Common myeloid progenitor, CD34-positive (primary cell): ENCODE results near the gene PHLPP1.
"Not testable (repeated sequence)": the region's sequence is repeated elsewhere in the genome, so short reads cannot be mapped to it uniquely, and the experiment has no call there.

Experiments
- CTCF ChIA-PET: fragments of 350-600 bp; sonication (Branson Sonifier 250); formaldehyde crosslinking; loops from one replicate; lab custom pipeline; 2021; ENCODE audit warnings: antibody characterized with exemption; lab: Charles Lee
- POLR2A ChIA-PET: fragments of 350-600 bp; sonication (Branson Sonifier 250); formaldehyde crosslinking; loops from one replicate; lab custom pipeline; 2021; ENCODE audit warnings: antibody characterized with exemption; lab: Charles Lee
- DNase-seq, 3 donors: peaks; one replicate each; pipeline versions ENCODE4 v3.0.0 to v3.0.0-alpha.2; 2013
- H3K27ac ChIP-seq, 2 experiments: 1 replicate in 1 of 2; 2 replicates in 1 of 2; pipeline ENCODE4 v1.7.0; 2013; ENCODE audit warnings: inconsistent platforms in 2 of 2, low read length in 2 of 2, mild to moderate bottlenecking in 2 of 2, low read depth in 1 of 2, moderate library complexity in 1 of 2; ENCODE audit not compliant: severe bottlenecking in 2 of 2, insufficient read depth in 1 of 2, poor library complexity in 1 of 2
- H3K27me3 ChIP-seq, 5 experiments: replicated peaks in 2 of 5; 1 replicate in 3 of 5; 2 replicates in 2 of 5; pipeline versions ENCODE4 v1.6.1 to v1.7.0; 2013; ENCODE audit warnings: low read length in 4 of 5, mild to moderate bottlenecking in 2 of 5, moderate library complexity in 2 of 5, inconsistent platforms in 1 of 5; ENCODE audit not compliant: insufficient read depth in 5 of 5, control insufficient read depth in 4 of 5
- H3K36me3 ChIP-seq, 4 experiments: 1 replicate in 2 of 4; 2 replicates in 2 of 4; pipeline versions ENCODE4 v1.6.1 to v1.7.0; 2013; ENCODE audit warnings: low read length in 3 of 4, control low read depth in 1 of 4, mild to moderate bottlenecking in 1 of 4; ENCODE audit not compliant: control insufficient read depth in 4 of 4, insufficient read depth in 4 of 4
- H3K4me1 ChIP-seq, 4 experiments: 1 replicate in 3 of 4; 2 replicates in 1 of 4; pipeline versions ENCODE4 v1.6.1 to v1.7.1; 2013; ENCODE audit warnings: low read length in 3 of 4, mild to moderate bottlenecking in 3 of 4, control low read depth in 1 of 4, inconsistent platforms in 1 of 4, moderate library complexity in 1 of 4; ENCODE audit not compliant: control insufficient read depth in 4 of 4, insufficient read depth in 4 of 4; ENCODE audit errors: control extremely low read depth in 1 of 4
- H3K4me3 ChIP-seq, 7 experiments: 1 replicate in 4 of 7; 2 replicates in 3 of 7; pipeline versions ENCODE4 v1.5.1 to v1.7.0; 2013; ENCODE audit warnings: mild to moderate bottlenecking in 7 of 7, low read length in 6 of 7, moderate library complexity in 6 of 7, inconsistent platforms in 2 of 7, low read depth in 2 of 7, control low read depth in 1 of 7; ENCODE audit not compliant: insufficient read depth in 4 of 7, control insufficient read depth in 1 of 7; ENCODE audit errors: extremely low read depth in 1 of 7
- H3K9me3 ChIP-seq, 5 experiments: 1 replicate in 4 of 5; 2 replicates in 1 of 5; pipeline versions ENCODE4 v1.6.1 to v1.7.1; 2013; ENCODE audit warnings: low read length in 4 of 5, mild to moderate bottlenecking in 2 of 5, inconsistent platforms in 1 of 5, low read depth in 1 of 5, moderate library complexity in 1 of 5; ENCODE audit not compliant: control insufficient read depth in 4 of 5, insufficient read depth in 2 of 5; ENCODE audit errors: control extremely low read depth in 1 of 5
- WGBS: methylation state at CpG from one replicate; pipeline ENCODE4 v1.1.5; 2013; ENCODE audit not compliant: insufficient coverage; 5-methylcytosine and 5-hydroxymethylcytosine counted together

PHLPP1 gene

DNA sequence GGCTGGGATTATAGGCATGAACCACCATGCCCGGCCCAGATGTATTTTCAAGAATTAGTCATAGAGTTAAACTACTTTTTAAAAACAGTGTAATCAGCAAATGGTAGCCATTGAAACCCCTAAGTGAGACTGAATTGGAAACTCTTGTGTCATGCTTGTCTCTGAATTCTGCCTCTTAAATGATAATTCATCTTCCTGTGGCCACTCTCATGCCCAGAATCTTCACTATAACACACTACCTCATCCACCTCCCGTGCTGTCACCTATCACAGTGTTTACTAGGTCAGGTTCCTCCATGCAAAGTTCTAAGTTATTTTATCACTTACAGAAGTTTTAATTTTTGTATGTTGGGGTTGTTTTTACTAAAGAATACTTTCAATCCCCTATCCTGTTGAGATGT, 197.5 kb downstream of the PHLPP1 start:
- POLR2A ChIA-PET = no interaction called here
- WGBS = no CpG with 5 or more reads among the region's 2 CpGs
- H3K27me3 ChIP-seq = no peaks in the 10 kb centered on the region
- CTCF ChIA-PET = no interaction called here
- no peak for DNase-seq
- no peak overlapping the region for H3K27ac ChIP-seq
- H3K9me3 ChIP-seq = no peaks in the 10 kb centered on the region
- peaks cover 2 to 8% (median 5%) of the 10 kb centered on the region in 4 experiments for H3K4me1 ChIP-seq
- no peak overlapping the region for H3K4me3 ChIP-seq
- peaks cover 2 to 5% (median 4%) of the 10 kb centered on the region in 4 experiments for H3K36me3 ChIP-seq

DNA sequence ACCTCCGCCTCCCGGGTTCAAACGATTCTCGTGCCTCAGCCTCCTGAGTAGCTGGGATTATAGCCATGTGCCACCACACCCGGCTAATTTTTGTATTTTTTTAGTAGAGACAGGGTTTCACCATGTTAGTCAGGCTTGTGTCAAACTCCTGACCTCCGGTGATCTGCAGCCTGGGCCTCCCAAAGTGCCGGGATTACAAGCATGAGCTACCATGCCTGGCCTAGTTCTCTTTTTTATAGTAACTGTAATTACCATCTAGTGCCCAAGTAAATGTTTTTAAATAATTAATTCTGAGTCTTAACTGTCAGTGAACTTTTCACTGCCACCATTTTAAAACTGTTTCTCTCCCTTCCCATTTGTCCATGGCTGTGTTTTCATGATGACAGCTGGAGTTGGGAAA, 198.5 kb downstream of the PHLPP1 start:
- ChIA-PET POLR2A (interaction anchor here (0.6 kb wide), 1 partner anchor 10 kb away, joined by 3 read pairs; no protein-coding TSS in a partner anchor), CTCF (interaction anchor here (1.3 kb wide), 1 partner anchor 194 kb away, joined by 3 read pairs; no protein-coding TSS in a partner anchor)
- WGBS = 100% methylated on average over 4 of the region's 7 CpGs

DNA sequence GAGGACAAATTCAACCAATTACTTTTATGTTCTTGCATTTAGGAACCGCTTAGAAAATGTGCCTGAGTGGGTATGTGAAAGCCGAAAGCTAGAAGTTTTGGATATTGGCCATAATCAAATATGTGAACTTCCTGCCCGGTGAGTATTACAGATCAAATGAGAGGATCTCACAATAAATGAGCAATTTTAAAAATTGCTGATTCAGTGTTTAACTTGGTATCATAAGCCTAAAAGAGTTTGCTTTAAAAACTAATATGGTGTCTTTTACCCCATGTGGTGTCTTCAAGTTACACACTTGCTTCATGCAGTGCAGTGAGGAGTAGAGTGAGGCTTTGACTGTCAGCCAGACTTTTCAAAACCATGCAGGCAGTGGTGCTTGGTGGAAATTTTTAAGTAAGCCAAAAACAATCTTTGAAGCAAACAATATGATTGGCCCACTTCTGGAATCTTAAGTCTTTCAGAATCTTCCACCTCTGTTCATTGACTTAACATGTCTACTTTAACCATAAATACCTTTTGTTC, 199.6 kb downstream of the PHLPP1 start:
- no peak for DNase-seq
- no peaks in the 10 kb centered on the region for H3K27me3 ChIP-seq
- H3K4me3 ChIP-seq = no peak overlapping the region
- peaks cover 2 to 8% (median 5%) of the 10 kb centered on the region in 4 experiments for H3K36me3 ChIP-seq
- CTCF ChIA-PET = interaction anchor here (1.1 kb wide), 1 partner anchor 66 kb away, joined by 3 read pairs; no protein-coding TSS in a partner anchor
- no CpG with 5 or more reads among the region's 3 CpGs for WGBS
- peaks cover 2 to 8% (median 5%) of the 10 kb centered on the region in 4 experiments for H3K4me1 ChIP-seq
- POLR2A ChIA-PET = no interaction called here
- H3K9me3 ChIP-seq = no peaks in the 10 kb centered on the region
- H3K27ac ChIP-seq = no peak overlapping the region

More for the DNA sequence above, 198.5 kb downstream of the PHLPP1 start:
- H3K9me3 ChIP-seq, H3K4me1 ChIP-seq, DNase-seq, H3K27me3 ChIP-seq, H3K4me3 ChIP-seq, H3K27ac ChIP-seq, H3K36me3 ChIP-seq: not testable (repeated sequence)

DNA sequence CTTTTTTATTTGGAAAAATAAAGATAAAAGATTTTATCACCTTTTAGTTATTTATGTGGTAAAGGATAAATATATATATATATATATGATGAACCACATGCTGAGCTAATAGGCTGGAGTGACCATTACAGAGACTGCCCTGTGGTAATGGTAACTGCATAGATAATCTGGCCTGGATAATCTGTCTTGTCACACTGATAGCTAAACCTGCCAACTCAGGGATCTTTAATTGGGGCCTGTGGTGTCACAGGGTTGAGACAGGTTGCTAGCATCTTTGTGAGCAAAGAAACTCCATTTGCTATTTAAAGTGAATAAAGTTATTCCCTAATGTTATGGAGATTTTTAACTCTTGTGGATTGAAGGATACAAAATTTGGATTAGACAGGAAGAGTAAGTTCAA, 203.0 kb downstream of the PHLPP1 start:
- H3K9me3 ChIP-seq = no peaks in the 10 kb centered on the region
- no peaks in the 10 kb centered on the region for H3K27me3 ChIP-seq
- ChIA-PET CTCF (interaction anchor here (1.2 to 2.9 kb wide), 3 partner anchors 11 to 24 kb away, joined by 3 to 11 read pairs (median 8); no protein-coding TSS in a partner anchor), POLR2A (no interaction called here)
- peaks cover 2 to 8% (median 5%) of the 10 kb centered on the region in 4 experiments for H3K4me1 ChIP-seq
- no peak overlapping the region for H3K27ac ChIP-seq
- no peak overlapping the region for H3K4me3 ChIP-seq
- no peak for DNase-seq
- H3K36me3 ChIP-seq = peaks cover 2 to 15% (median 11%) of the 10 kb centered on the region in 4 experiments

DNA sequence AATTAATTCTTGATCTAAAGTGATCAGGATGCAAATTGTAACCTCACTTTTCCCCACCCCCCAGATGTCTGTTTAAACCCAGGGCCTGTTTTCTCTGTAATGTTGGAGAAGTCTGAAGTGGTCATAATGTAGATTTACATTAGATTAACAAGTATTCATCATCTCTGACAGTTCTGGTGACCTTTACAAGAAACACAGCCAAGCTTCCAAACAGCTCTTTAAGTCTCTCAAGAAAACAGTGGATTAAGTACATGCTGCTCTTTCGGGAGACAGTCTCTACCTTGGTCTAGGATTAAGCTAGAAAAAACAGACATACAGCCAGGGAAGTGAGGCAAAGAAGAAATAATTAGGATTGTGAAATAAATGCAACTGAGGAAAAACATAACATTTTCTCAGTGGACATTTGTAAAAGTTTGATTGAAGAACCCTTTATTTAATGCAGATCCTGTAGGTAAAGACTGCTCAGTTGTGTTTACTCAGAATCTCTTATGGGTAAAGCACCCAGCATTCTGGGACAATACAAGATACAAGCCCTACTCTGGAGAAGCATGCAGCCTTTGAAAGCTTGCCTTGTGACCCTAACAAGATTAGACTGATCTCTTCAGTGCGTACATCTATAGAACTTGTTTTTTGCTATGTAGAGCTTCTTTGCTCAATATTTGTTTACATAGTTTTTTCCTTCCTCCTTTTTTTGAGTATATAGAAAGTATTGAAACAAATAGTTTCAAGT, 203.9 kb downstream of the PHLPP1 start:
- H3K36me3 ChIP-seq = peaks cover 2 to 15% (median 11%) of the 10 kb centered on the region in 4 experiments
- peaks cover 2 to 8% (median 5%) of the 10 kb centered on the region in 4 experiments for H3K4me1 ChIP-seq
- no peaks in the 10 kb centered on the region for H3K9me3 ChIP-seq
- no peak overlapping the region for H3K4me3 ChIP-seq
- CTCF ChIA-PET = interaction anchor here (0.6 to 2.9 kb wide), 7 partner anchors 10 to 109 kb away, joined by 3 to 11 read pairs (median 3); no protein-coding TSS in a partner anchor
- H3K27me3 ChIP-seq = no peaks in the 10 kb centered on the region
- POLR2A ChIA-PET = no interaction called here
- 100% methylated on average over 1 of the region's 2 CpGs for WGBS
- no peak for DNase-seq
- H3K27ac ChIP-seq = no peak overlapping the region

DNA sequence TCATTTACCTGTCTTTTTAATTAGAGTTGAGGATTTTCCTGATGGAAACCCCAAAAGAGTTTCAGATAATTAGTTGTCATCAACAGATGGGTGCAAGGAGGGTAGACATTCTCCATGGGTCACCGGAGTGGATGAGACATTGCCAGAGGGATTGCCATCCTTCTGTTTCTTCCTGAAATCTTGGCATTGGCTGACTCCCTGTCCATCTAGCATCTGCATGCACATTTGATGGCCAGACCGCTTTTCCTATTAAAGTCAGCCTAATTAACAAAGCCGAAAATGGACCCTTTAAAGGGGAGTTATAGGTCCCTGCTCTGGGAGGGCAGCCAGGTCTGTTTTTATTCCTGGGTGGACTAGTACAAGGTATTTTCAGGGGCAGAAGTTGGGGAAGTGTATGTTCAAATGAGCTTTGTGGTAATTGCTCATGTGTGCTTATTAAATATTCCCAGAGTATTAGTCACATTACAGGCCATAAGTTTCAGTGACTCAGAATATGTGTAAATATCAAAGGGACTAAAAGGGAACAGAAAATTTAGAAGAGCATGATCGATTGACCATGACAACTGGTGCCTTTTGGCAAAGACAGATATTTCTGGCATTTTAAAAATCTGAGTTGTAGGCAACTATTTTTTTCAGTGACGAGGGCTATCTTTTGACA, 209.8 kb downstream of the PHLPP1 start:
- no peak overlapping the region for H3K27ac ChIP-seq
- ChIA-PET POLR2A (no interaction called here), CTCF (no interaction called here)
- peaks cover 1 to 8% (median 4%) of the 10 kb centered on the region in 4 experiments for H3K36me3 ChIP-seq
- H3K4me1 ChIP-seq = no peaks in the 10 kb centered on the region
- no peak overlapping the region for H3K4me3 ChIP-seq
- WGBS = 100% methylated on average over 4 of the region's 5 CpGs
- H3K9me3 ChIP-seq = no peaks in the 10 kb centered on the region
- no peak for DNase-seq
- no peaks in the 10 kb centered on the region for H3K27me3 ChIP-seq
